Natural killer cell (primary cell): ENCODE measurements around the gene PCBP1. TPM values are rescaled to one million over a fixed set of nuclear protein-coding genes. Genes with fewer than 3 reads are reported as not detected.

ENCODE experiments used
- ATAC-seq, 3 donors: fragments of 150-1000 bp in 2 of 3; fragments of 200-7000 bp in 1 of 3; cut with Tn5 transposase; 1 replicate in 1 of 3; 2 replicates in 2 of 3; pipeline ENCODE4 v1.10.0; 2021; ENCODE audit warnings: mild to moderate bottlenecking in 2 of 3, moderate library complexity in 2 of 3
- DNase-seq, 2 donors: peaks; one replicate each; pipeline versions ENCODE4 v3.0.0 to v3.0.0-alpha.2; 2013 to 2021; ENCODE audit warnings: mixed read lengths in 1 of 2
- H3K27ac ChIP-seq: one replicate; pipeline ENCODE4 v1.5.1; 2013; ENCODE audit warnings: mild to moderate bottlenecking, low read length
- H3K27me3 ChIP-seq: one replicate; pipeline ENCODE4 v1.6.1; 2013; ENCODE audit warnings: low read length; ENCODE audit not compliant: control insufficient read depth, insufficient read depth
- H3K36me3 ChIP-seq: one replicate; pipeline ENCODE4 v1.6.1; 2013; ENCODE audit warnings: low read length; ENCODE audit not compliant: control insufficient read depth, insufficient read depth
- H3K4me1 ChIP-seq: one replicate; pipeline ENCODE4 v1.6.1; 2013; ENCODE audit warnings: low read length; ENCODE audit not compliant: control insufficient read depth, insufficient read depth
- H3K4me3 ChIP-seq: one replicate; pipeline ENCODE4 v1.5.1; 2013; ENCODE audit warnings: low read length
- H3K9me3 ChIP-seq: one replicate; pipeline ENCODE4 v1.6.1; 2013; ENCODE audit warnings: low read length; ENCODE audit not compliant: control insufficient read depth, insufficient read depth
- H3K27ac Mint-ChIP-seq, 2 donors: one replicate each; pipeline ENCODE4 v1.8.0; 2022; ENCODE audit warnings: mild to moderate bottlenecking in 2 of 2, mixed read lengths in 2 of 2, moderate library complexity in 1 of 2
- H3K27me3 Mint-ChIP-seq, 2 donors: one replicate each; pipeline ENCODE4 v1.8.0; 2022; ENCODE audit warnings: low read depth in 2 of 2, mixed read lengths in 2 of 2
- H3K36me3 Mint-ChIP-seq: one replicate; pipeline ENCODE4 v1.8.0; 2022; ENCODE audit warnings: mixed read lengths
- H3K4me1 Mint-ChIP-seq, 2 donors: one replicate each; pipeline ENCODE4 v1.8.0; 2022; ENCODE audit warnings: mixed read lengths in 2 of 2
- H3K4me3 Mint-ChIP-seq: one replicate; pipeline ENCODE4 v1.8.0; 2022; ENCODE audit warnings: mild to moderate bottlenecking, moderate library complexity, mixed read lengths
- H3K9me3 Mint-ChIP-seq, 2 donors: one replicate each; pipeline ENCODE4 v1.8.0; 2022; ENCODE audit warnings: mixed read lengths in 2 of 2
- WGBS: methylation state at CpG from one replicate; pipeline ENCODE4 v1.1.7; 2013; ENCODE audit warnings: missing lambda C conversion rate; ENCODE audit not compliant: insufficient coverage; 5-methylcytosine and 5-hydroxymethylcytosine counted together
- intact Hi-C: fragments of 100-400 bp; cut with micrococcal nuclease; formaldehyde crosslinking; loops from one replicate; pipeline ENCODE4 v1.14.2; 2022
- total RNA-seq, 4 donors: library from RNA; stranded (reverse); fragments of 120-200 nt in 1 of 4; gene quantifications; one replicate each; pipeline versions ENCODE4 v1.2.3 to v1.2.4, GENCODE V29; 2013 to 2022
- TF ChIP-seq, protein P1 (sequence below): fragments of 200-600 bp; IDR thresholded peaks from one replicate; pipeline ENCODE4 v1.8.0; 2022; ENCODE audit warnings: antibody characterized with exemption

The PCBP1 gene
- 100 to 1,000 TPM; 329 to 358 (median 352) TPM for total RNA-seq
- total RNA-seq (2013): 64.5 TPM

DNA sequence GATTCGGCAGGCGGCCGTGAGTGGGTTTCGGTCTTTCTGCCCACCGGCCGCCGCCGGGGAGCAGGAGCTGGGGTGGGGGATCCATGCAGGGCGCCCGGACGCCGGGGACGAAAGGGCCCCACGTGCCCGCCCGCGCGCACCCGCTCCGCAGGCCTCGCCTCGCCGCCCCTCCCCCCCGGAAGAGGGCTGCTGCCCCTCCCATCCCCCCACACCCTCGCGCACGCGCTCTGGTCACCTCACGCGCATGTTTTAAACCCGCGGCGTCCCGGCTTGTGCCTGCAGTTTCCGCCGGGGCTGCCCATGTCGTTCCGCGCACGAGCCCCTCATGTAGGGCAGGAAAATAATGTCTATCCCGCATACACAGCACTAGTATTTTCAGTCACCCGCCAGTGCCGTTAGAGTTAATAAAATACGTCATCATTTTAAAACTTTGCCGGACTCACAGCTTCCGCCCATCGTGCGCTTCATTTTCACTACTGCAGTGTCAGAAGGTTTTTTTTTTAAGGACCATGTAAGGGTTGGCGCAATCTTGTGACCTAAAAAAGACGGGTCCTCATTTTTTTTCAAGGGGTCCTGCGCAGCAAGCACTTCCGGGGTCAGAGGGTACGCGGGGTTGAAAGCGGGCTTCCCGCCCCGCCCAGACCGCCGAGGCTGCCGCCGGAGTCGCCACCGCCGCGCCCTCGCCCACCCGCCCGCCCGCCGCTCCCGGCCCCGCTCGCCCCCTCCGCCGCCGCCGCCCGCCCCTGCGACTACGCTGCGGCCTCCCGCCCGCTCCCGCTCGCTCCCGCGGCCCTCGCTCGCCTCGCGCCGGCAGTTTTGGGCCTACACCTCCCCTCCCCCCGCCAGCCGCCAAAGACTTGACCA lies at the start of gene PCBP1:
Gene PCBP1 (plus strand): TSS at position 640 of the 864 bp plus-strand sequence. CDS start 267 bp downstream, outside the sequence.
- Histone ChIP-seq H3K4me3 (peak within 1 kb of the TSS; percentile 94), H3K9me3 (no peaks in the 10 kb centered on the region), H3K36me3 (peaks cover 29% of the 10 kb centered on the region), H3K4me1 (peaks cover 63% of the 10 kb centered on the region), H3K27ac (peak within 1 kb of the TSS; percentile 98), H3K27me3 (no peaks in the 10 kb centered on the region)
- Mint-ChIP-seq H3K27me3 (no peaks in the 10 kb centered on the region), H3K27ac (peak within 1 kb of the TSS; percentile 99 to 100), H3K4me1 (peaks cover 79 to 81% of the 10 kb centered on the region in 2 donors), H3K36me3 (peaks cover 6% of the 10 kb centered on the region), H3K9me3 (no peaks in the 10 kb centered on the region), H3K4me3 (peak within 1 kb of the TSS; percentile 98)
- intact Hi-C loops: loop anchor here (1.0 to 5.0 kb wide), 8 partner anchors 8 to 260 kb away; partner anchors contain the start of genes GMCL1 and SNRPG
- TF ChIP-seq, protein P1, sequence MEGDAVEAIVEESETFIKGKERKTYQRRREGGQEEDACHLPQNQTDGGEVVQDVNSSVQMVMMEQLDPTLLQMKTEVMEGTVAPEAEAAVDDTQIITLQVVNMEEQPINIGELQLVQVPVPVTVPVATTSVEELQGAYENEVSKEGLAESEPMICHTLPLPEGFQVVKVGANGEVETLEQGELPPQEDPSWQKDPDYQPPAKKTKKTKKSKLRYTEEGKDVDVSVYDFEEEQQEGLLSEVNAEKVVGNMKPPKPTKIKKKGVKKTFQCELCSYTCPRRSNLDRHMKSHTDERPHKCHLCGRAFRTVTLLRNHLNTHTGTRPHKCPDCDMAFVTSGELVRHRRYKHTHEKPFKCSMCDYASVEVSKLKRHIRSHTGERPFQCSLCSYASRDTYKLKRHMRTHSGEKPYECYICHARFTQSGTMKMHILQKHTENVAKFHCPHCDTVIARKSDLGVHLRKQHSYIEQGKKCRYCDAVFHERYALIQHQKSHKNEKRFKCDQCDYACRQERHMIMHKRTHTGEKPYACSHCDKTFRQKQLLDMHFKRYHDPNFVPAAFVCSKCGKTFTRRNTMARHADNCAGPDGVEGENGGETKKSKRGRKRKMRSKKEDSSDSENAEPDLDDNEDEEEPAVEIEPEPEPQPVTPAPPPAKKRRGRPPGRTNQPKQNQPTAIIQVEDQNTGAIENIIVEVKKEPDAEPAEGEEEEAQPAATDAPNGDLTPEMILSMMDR: no peak
- ATAC-seq: peak; percentile 62 to 85 (median 71)
- peak; percentile 98 for DNase-seq
- under 1% methylated on average over 94 of the region's 94 CpGs for WGBS

DNA sequence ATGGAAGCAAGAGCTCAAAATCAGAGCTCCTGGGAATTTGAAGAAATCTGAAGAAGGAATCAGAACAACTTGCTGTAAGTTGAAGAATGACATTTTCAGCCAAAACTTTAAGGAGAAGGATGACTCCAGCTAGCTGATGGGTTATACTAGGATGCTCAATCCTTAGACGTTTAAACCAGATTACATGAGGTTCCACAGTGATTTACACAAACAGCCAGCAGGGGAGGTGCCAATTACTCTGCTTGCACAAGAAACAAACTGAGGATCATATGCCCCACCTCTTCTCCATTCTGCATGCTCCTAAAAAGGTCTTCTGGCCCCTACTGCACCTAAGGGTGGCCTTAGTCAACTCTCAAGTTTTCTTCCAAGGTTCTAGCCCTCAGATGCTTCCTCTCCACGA lies 47.9 kb upstream of the PCBP1 start:
- intact Hi-C loops: no loop called here
- H3K27ac ChIP-seq: no peak overlapping the region
- H3K36me3 ChIP-seq: no peaks in the 10 kb centered on the region
- no peak for ATAC-seq
- Mint-ChIP-seq H3K27me3 (no peaks in the 10 kb centered on the region), H3K9me3 (no peaks in the 10 kb centered on the region), H3K4me1 (peaks cover 89 to 90% of the 10 kb centered on the region in 2 donors), H3K27ac (peak overlapping the region; percentile 3 to 33), H3K4me3 (no peak overlapping the region), H3K36me3 (no peaks in the 10 kb centered on the region)
- no peaks in the 10 kb centered on the region for H3K9me3 ChIP-seq
- DNase-seq: no peak
- peaks cover 54% of the 10 kb centered on the region for H3K4me1 ChIP-seq
- TF ChIP-seq, protein P1: no peak
- 86% methylated on average over 2 of the region's 2 CpGs for WGBS
- H3K27me3 ChIP-seq: no peaks in the 10 kb centered on the region
- H3K4me3 ChIP-seq: no peak overlapping the region

DNA sequence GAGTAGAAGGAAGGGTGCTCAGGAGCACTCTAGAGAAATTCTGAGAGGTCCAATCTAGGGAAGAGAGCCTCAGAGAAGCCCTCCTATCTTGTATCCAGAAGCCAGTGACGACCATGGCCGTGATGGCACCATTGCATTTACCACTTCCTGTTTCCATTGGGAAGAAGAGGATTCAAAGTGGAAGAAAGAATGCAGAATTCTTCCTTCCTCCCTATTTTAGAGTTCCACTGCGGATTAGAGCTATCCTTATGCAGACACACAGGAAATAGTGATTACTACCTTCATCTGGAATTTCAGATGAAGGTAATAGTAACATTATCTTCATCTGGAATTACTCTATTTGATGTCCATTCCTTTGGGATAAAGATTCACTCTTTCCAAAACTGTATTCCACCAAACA lies 45.6 kb upstream of the PCBP1 start:
- peak overlapping the region; percentile 75 to 92 for H3K27ac Mint-ChIP-seq
- H3K4me1 ChIP-seq: peaks cover 64% of the 10 kb centered on the region
- no peak overlapping the region for H3K27ac ChIP-seq
- no peak for ATAC-seq
- H3K4me3 ChIP-seq: no peak overlapping the region
- H3K4me1 Mint-ChIP-seq: peaks cover 88 to 89% of the 10 kb centered on the region in 2 donors
- H3K36me3 Mint-ChIP-seq: no peaks in the 10 kb centered on the region
- H3K27me3 ChIP-seq: no peaks in the 10 kb centered on the region
- 100% methylated on average over 1 of the region's 3 CpGs for WGBS
- H3K4me3 Mint-ChIP-seq: peak overlapping the region; percentile 25
- no peaks in the 10 kb centered on the region for H3K9me3 ChIP-seq
- intact Hi-C loops: loop anchor here (5.0 kb wide), 1 partner anchor 36 kb away; no protein-coding TSS in a partner anchor
- H3K27me3 Mint-ChIP-seq: no peaks in the 10 kb centered on the region
- TF ChIP-seq, protein P1: no peak
- DNase-seq: no peak
- no peaks in the 10 kb centered on the region for H3K9me3 Mint-ChIP-seq
- H3K36me3 ChIP-seq: peaks cover 3% of the 10 kb centered on the region
